GM20431 (cell line): Measurements from ENCODE around the gene SALL1.

Experiments
- in situ Hi-C: fragments of 300-500 bp; cut with MseI, MboI; formaldehyde crosslinking; loops from one replicate; pipeline ENCODE4 v1.15.0; 2020; ENCODE audit warnings: low sequenced_read_pairs; ENCODE audit not compliant: unreplicated experiment

The SALL1 gene

DNA sequence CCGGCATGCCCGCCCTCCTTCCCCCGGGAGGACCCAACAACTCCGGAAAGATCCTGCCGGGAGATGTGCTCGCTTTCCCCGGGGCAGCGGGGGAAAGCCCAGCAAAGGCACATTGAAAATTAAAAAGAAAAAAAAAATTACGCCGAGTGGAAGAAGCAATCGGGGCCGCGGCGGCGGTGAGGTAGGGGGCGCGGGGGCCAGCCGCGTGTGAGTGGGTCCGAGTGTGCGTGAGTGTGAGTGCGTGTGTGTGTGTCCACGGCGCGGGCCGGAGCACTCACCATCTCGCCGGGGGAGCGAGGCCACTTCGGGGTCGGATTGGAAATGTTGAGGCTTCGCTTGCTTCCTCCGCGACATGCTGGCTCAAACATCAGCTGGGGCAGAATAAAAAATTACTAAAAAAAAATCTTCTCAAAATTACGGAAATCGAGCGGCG, at the start of gene SALL1:
SALL1 (minus strand) TSS at position 383 of the 433 bp plus-strand sequence; CDS start at position 354, 29 bp downstream.
- in situ Hi-C loops: no loop called here

DNA sequence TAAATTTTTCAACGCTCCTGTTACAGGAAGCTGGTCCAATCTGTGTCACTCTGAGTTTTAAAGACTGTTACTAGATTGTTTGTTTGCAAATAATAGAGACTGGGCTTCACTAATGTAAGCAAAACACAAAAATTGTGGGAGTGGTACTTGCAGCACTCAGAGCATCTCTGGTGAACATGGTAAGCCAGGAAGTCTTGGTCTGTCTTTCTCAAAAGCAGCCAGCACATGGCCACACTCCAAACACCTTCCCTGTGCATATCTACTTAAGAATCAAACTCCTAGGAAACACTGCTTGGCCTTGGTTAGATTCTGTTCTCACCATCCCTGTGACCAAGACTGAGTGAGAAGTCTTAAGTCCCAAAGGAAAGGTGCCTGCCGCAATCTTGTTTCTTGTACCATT, 49.7 kb upstream of the SALL1 start:
- in situ Hi-C loops: no loop called here

DNA sequence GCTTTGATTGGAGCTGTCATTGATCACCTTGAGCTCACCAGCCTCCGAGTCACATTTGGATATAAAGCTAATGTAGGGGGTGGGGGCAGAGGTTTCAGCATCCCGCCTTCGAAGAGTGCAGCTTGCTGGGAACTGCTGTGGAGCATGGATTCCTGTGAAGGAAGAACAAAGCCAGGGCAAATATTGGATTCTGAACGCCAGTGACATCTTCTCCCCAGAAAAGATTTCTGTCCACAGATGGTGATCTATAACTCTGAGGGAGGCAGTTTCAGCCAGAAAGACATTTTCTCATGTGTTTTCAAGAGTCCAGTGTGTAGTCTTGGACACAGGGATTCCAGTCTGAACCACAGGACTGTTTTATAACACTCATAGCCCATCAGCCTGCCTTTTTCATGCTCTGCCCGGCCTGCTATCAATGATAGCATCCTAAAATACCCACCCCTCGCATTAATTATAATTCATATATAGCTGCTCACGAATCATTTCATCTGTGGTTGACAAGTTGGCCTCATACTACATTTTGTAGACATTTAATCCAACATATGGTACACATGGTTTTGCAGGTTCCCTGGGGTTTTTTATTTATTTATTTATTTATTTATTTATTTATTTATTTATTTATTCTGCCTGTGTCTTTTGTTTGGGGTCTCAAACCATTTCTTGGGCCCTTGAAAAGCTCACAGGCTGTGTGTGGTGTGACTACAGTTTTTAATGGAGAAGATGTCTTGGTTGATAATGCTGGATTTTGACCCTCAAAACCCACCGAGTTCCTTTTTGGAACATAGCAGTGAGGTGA, 47.1 kb upstream of the SALL1 start:
- in situ Hi-C loops: no loop called here

DNA sequence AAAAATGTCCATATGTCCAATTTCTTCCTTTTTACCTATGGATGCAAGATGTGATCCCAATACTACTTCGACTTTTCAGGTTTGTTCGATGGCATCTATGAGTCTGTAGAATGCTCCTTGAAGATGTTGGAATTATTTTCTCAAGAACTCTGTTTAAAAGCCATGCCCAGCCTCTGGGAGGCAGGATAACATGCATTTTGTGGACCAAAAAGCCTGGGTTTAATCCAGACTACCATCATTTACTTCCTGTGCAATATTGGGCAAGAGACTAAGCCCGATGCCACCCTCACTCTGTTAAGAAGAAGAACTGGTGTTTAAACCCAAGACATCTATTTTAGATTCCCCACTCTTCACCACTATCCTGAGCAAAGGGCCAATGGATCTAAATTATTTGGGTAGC, 42.8 kb upstream of the SALL1 start:
- in situ Hi-C loops: no loop called here

DNA sequence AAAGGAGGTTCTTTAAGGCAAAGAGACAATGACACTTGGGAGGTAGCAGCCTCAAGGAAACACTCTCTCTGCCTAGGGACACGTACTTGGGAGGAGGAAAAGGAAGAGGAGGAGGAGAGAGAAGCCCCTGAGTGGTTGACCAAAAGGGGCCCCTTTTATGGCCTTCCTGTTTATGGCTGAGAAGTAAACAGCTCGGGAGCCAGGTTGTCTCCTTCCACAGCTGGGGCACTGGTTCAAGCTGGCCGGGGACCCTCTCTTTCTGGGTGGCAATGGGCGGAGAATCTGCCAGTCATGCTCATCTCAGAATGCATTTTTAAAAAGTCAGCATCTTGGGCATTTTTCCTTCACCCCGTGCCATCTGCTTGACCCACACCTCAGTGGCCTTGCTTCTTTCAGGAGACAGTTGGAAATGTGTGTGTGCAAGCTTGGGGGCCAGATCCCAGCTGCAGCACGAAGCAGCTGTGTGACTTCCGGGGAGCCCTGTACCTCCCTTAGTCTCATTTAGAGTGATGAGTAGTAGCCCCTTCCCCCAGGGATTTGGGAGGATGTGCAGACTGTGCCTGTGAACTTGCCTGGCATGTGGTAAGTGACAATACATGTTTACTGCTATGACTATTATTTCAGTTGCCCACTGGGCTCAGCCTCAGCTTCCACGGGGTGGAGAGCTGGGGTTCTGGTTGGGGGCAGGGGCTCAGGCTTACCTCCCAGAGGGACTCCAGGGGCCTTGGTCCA, 33.8 kb upstream of the SALL1 start:
- in situ Hi-C loops: no loop called here

DNA sequence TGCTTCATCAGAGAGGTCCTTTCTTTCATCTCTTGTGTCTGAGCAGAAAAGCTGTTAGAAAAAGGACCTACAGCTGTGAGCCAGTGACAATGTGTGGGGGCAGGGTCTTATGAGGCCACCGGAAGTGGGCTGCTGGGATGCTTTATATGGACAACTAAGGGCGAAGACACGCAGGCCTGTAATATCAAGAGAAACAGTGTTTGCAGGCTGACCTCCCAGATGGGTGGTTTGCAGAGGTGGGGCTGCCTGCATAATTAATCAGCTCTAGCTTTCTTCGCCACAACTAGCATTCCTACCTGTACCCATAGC, 30.4 kb upstream of the SALL1 start:
- in situ Hi-C loops: no loop called here

DNA sequence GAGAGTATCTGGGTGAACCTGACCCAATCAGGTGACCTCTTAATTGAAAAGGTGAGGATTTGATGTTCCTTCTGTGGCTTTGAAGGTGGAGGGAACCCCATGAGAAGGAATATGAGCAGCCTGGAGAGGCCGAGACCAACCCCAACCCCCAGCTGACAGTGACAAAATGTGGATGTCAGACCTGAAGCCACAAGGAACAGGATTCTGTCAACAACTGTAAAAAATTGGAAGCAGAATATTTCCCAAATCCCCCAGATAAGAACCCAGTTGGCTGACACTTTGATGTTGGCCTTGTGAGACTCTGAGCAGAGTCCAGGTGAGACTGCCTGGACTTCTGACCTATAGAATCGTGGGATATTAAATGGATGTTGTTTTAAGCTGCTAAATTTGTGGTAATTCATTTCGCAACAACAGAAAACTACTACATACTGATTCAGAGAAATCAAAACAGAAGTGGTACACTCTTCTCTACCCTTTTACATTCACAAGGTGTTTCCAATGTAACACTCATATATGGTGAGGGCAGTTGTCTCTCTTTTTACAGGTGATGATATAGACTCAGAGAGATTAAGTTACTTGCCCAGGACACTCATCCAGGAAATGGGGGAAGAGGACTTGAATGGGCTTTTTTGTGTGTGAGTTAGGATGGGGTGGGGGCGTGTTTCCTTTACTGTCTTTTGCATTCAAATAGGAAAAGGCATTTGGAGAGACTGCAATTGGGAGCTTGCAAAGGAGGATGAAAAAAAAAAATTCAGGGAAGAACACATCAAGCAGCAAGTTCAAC, 29.8 kb upstream of the SALL1 start:
- in situ Hi-C loops: no loop called here

DNA sequence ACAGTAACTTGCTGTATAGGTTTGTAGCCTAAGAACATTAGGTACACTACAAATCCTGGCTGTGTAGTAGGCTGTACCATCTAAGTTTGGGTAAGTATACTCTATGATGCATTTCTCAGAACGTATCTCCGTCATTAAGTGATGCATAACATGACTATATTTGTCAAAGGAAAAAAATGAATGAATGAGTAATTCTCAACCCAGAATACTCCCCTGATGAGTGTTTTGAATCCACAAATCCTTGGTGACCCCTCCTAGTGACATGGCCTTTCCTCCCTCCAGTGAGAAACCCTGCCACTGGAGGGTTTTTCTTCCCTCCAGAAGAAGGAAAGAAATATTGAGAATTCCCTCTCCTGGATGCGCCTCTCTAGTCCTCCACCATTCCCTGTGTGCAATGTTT, 24.0 kb upstream of the SALL1 start:
- in situ Hi-C loops: no loop called here

DNA sequence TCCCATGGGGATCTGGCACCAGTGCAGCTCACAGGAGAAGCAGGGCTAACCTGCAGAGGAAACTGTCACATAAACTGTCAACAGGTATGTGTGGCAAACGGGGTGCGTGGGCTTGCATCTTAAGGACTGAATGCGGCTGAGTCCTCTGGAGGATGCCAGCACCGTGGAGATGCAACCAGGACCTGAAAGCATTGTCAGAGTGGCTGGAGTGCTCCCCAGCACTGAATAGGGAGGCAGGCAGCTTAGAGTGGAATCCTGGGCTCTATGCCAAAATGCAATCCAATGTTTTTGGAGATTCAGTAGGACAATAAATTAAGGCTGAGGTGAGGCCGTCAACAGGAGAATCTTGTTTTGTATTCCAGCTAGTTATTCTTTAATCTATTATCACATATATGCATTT, 21.3 kb upstream of the SALL1 start:
- in situ Hi-C loops: no loop called here

DNA sequence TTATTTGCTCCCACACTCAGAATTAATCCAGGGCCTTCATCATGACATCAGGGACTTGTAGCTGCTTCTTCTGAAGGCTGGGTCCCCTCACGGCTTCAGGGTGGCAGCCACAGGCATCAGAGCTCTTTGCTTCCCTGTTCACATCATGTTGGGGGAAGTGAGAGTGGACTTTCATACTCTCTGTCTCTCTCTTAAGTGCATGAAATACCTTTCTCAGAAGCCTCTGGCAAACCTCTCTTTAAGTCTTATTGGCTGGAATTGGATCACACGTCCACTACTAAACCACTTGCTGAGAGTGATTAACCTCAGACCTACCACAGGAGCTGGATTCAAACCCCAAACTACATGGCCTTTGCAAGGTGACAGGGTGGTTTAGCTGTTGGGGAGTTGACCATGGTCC, 17.7 kb upstream of the SALL1 start:
- in situ Hi-C loops: no loop called here

DNA sequence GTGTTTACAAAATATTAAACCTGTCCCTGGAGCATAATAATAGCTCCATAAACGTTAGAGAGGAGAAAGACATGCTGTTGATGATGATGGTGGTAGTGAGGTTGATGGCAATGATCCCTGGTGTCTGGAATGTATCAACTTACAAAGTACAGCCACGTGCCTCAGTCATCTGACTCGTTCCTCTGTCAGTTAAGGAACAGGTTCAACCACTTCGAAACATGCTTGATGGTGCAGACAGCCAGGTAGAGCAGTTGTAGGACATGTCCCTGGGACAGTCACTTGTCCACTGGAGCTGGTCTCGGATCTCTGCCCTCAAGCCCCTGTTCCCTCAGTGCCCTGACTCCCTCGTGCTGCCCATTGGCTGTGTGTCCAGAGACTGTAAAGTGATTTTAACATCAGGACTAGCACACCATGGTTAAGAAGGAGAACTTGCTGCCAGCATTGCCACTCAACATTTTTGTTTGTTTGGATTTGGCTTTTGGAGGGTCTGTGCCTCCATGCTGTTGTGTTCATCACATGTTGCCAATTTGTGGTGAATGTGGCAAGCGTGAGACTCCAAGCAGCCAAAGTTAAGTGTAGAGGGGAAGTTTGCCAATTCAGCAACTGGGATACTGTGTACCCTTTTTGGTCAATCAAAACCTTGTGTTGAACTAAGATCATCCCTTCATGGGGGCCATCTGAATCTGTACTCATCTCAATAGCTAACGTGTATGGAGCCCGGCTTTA, 16.3 kb upstream of the SALL1 start:
- in situ Hi-C loops: no loop called here

DNA sequence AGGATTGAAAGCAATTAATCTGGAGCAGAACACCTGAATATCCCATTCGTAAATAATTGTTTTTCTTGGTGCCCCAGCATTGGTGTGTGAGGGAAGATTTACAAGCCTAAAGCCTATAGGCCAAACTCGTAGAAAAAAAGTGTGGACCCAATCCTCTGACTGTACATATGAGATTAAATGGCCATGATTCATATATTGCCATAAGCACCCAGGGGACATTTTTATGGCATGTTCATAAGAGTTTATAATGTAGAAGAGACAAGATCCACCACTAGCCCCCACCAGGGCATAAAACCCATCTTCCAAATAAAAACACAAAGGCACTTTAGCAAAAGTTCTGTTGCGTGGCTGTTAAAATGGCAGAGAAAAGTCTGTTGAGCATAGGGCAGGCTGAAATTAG, 15.5 kb upstream of the SALL1 start:
- in situ Hi-C loops: no loop called here

DNA sequence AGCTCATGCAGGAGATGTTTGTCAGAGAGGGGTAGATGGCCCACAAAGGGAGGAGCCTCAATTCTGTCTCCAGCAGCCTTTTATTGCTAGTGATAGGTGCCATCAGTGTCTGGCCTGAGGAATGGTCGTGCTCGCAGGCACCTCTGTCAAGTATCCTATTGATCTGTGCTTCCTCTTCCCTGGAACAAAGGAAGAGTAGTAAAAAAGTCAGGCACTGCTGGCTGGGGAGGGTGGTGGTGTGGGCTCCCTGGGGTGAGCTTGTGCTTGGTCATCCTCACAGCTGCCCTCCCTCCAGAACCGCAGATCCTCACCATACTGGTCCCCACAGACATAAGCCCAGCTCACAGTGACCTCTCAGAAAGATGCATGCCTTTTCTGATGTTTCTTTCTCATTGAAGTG, 15.0 kb upstream of the SALL1 start:
- in situ Hi-C loops: no loop called here

DNA sequence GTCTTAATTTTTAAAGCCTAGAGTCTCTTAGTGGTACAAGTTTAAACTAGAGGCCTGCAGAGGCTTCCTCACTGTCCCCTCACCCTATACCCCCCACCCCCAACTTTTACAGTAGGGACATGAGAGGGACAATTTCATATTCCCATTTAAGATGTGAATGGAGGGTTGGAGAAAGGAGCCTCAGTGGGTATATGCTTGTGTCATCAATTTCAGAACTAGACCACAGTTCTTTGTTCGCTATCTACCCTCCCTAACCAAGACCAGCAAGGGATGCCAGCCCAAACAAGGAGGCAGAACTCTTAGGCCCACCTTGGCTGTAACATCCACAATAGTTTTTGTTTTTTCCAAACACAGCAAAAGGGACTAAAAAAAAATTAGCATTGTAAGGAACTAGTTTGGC, 14.0 kb upstream of the SALL1 start:
- in situ Hi-C loops: no loop called here

DNA sequence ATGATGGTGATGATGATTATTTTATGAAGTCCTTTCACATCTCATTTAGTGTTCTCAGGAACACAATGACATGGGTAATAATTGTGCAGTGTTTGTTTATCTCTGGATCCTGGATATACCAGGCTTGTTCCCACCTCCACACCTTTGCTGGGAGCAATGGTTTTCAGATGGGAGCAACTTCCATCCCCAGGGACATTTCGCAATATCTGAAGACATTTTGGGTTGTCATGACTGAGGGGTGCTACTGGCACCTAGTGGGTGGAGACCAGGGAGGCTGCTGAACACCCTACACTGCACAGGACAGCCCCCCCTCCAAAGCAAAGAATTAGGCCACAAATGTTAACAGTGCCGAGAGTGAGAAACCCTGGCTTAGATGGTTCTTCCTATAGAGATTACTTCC, 13.5 kb upstream of the SALL1 start:
- in situ Hi-C loops: no loop called here

DNA sequence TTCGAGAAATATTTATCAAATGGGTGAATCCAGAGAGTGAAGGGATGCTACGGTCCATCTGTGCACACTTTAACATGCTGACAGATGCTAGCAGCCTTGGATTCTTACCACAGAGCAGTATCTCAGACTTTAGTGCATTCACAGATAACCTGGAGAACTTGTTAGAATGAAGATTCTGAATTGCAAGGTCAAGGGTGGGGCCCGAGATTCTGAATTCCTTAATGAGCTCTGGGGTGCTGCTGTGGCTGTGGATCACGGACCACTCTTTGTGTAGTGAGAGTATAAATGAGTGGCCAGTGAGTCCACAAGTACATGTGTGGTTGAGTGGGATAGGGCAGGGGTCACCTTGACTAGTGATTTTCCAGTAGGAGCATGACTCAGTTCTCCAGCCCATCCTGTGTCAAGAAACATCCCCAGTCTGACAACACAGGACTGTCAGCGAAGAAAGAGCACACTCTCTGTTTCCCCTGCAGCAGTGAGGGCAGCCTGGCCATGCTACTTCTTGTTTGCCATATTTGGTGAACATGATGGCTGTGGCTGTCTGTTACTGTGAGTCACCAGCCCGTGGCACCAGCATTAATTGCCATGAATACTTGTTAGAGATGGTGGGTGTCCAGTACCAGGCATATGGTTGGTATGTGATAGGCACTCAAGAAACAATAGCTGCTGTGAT, 13.0 kb upstream of the SALL1 start:
- in situ Hi-C loops: no loop called here

DNA sequence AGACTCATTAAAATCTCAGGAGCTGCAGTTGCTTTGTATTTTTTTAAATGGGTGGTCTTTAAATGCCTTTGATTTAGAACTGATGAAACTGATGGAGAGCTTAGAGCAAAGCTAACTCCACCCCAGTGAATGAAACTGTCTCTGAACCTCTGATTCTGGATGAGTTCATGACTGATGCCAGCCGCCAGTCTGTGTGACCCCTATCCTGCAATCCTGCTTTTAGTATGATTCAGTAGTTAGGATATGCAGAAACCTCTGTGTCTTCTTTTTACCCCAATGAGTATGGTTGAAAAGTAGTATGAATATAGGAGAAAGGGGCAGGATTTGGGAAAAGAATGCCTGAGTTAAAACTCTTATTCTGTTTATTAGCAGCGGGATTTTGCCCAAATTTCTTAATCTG, 12.3 kb upstream of the SALL1 start:
- in situ Hi-C loops: no loop called here

DNA sequence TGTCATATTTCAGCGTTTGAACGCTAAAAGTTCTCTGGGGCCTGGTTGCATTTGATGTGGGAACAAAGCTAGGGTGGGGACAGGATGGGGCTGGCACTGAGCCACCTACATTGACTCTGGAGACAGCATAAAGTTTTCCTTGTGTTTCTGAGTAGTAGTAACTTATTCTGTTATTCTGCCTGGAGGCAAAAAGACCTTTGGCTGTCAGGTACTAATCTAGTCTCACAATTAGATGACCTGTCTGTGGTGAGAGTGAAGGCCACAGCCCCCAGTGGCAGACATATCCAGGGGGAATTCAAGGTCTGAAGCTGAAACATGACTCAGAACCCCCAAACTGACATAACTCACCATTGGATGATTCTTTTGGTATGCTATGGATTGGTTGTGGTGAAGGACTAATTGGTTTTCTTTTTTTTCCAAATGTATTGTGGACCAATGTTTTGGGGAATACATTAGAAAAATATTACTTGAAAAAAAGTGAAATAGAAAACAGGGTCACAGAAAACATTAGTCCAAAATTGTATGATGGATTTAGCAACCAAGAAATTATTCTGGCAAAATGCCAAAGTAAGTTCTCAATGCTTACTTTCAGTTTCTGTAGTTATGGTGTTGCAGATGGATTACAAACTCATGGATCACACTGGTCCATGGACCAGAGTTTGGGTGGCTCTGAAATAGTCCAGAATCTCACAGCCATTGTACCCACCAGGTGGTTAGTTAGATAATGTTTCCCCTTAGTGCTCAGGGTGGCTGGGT, 10.5 kb upstream of the SALL1 start:
- in situ Hi-C loops: no loop called here

DNA sequence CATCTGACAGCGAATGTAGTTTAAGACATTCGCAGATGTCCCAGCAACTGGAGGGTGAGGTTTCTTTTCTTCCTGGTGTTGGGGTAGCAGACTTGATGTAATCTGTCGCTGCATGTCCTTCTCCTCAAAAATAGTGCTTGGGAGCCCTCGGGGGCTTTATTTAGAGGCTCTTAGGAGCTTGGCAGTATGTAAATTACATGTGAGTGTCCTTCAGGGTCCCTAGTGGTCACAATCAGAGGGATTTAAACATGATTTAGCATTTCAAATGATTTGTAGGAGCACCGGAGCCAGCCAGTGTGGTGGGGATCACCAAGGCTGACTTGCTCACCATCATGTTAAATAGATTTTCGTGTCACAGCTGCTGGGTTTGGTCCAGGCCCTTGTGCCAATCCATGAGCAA, 8.8 kb upstream of the SALL1 start:
- in situ Hi-C loops: no loop called here
